HG03342 (cell line): Measurements from ENCODE around the gene TMEM87A.
A peak's percentile ranks its signal among the peaks of the same experiment; 100 is the strongest.

ENCODE experiments used
- ATAC-seq: cut with Tn5 transposase; IDR thresholded peaks from one replicate; pipeline ENCODE4 v1.9.1; 2021; ENCODE audit warnings: mild to moderate bottlenecking, moderate library complexity; ENCODE audit not compliant: unreplicated experiment

Gene TMEM87A

DNA sequence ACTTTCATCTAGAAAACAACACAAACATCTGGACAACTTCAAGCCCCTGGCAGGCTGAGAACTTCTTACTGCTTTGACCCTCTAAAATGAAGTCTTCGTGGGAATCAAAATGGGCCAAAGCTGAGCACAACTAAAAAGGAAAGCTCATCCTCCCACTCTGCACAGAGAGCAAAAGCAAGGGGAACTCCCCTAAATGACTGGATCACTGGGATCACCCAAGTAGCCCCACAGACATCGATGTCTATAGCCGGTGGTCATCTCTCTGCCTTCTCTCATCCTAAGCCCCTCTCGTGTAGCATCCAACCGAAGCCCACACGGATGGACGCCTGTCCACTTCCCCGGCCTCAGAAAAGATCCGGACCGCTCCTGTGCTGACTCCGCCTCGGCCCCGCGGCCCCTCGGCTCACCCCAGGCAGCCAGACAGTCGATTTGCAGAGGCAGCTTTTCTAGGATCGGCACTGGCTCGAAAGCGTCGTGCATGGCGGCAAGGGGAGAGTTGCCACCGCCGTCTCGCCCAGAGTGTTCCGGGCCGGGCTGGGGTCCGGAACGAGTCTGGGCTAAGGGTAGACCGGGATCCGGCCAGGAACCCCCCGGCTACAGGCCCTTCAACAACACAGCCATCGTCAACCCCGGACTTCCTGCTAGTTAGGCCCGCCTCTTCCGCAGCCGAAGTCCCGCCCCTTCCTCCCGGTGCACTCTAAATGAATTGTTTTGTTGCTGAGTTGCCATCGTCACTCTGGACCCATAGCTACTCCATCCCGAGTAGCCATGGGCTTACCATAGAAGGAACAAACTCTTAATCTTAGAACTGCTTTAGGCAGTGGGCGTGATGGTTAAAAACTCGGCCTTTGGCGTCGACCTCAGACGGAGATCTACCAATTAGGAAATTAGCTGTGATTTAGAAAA lies 65.3 kb downstream of the TMEM87A start, which contains the start of gene VPS39:
TSS of gene VPS39 (minus strand) at position 631 of the 906 bp plus-strand sequence. CDS start at position 480, 151 bp downstream.
- ATAC-seq: peak; percentile 93

GRCh38 chr15:42206406-42206805 lies 66.8 kb downstream of the TMEM87A start:
- ATAC-seq: no peak

- ATAC-seq: no peak
Observed at GRCh38 chr15:42203891-42204290, 69.3 kb downstream of the TMEM87A start.

DNA sequence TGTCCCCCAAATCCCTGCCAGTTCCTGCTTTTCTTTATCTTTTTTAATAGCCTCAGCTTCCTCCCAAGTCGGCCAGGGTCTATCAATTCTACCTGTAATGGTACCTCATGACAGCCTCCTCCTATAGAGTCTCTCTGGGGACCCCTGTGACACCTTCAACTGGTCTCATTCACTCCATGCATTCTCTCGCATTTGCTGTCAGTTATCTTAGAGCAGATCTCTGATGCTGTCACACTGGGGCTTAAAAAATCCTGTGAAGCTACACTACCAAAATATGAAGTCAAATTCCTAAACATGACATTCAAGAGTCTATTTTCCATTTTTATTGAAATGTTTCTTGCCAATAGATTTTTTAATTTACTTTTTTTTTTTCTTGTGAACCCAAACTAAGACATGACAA lies 70.6 kb downstream of the TMEM87A start:
- ATAC-seq: no peak

DNA sequence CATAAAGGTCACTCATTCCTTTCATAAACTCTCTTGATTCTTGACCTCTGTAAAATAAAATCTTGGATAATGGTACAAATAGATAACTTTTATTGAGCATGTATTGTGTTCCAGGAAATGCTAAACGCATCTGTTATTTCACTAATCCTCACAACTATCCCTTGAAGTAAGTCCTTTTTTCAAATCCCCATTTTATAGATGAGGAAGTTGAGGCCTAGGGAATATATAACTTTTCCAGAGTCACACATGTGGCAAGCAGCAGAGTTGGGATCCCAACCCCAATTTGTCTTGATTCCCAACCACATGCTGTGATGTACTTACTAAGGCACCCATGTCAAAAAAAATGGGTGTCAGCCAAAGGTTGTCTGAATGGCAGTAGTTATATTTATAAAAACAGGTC lies 71.4 kb downstream of the TMEM87A start:
- ATAC-seq: no peak

DNA sequence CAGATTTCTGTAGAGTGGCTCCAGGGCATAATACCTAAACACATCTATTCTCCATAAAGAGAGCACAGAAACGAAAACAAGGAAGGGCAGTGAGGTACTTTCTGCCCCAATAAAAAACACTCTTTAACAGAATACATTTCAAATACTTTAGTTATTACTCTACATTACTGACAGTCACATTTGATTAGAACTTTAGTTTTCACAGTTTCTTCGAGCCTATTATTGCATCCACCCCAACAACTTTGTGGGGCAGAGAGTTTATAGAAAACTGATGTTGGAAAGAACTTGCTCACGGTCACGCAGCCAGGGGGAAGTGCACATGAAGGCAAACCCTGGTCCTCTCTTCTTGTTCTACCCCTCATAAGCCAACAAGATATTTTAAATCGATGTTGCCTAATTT lies 74.1 kb downstream of the TMEM87A start:
- no peak for ATAC-seq

DNA sequence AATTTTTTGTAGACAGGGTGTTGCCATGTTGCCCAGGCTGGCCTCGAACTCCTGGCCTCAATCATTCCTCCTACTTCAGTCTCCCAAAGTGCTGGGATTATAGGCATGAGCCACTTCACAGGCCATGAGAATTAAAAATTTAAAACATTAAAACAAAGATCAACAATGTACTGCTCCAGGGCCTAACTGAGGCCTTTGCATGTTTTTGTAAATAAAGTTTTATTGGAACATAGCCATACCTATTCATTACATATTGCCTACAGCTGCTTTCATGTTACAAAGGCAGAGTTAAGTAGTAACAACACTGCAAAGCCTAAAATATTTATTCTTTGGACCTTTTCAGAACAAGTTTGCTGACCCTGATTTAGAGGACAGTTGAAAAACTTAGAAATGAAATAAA lies 74.7 kb downstream of the TMEM87A start:
- no peak for ATAC-seq

- no peak for ATAC-seq
Observed at GRCh38 chr15:42194513-42194912, 78.7 kb downstream of the TMEM87A start.

- no peak for ATAC-seq
Observed at GRCh38 chr15:42193383-42193782, 79.8 kb downstream of the TMEM87A start.

- no peak for ATAC-seq
Observed at GRCh38 chr15:42191610-42192346, 81.5 kb downstream of the TMEM87A start.

- ATAC-seq: no peak
Observed at GRCh38 chr15:42190370-42190769, 82.9 kb downstream of the TMEM87A start.

- no peak for ATAC-seq
Observed at GRCh38 chr15:42185801-42186200, 87.4 kb downstream of the TMEM87A start.

DNA sequence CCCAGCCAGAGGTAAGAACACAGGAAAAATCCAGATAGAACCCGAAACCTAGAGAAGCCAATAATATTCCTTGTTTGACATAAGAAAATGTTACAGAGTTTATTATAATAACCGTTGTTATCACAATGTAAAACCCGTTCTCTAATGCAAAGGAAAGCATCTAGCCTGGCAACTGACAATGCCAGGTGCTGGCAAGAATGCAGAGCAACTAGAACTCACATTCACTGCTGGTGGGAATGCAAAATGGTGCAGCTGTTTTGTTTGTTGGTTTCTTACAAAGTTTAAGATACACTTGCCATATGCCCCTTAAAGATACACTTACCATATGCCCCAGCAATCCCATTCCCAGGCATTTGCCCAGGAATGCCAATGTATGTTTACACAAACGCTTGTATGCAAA lies 88.5 kb downstream of the TMEM87A start:
- ATAC-seq: no peak

GRCh38 chr15:42184296-42184695 lies 88.9 kb downstream of the TMEM87A start:
- ATAC-seq: no peak

DNA sequence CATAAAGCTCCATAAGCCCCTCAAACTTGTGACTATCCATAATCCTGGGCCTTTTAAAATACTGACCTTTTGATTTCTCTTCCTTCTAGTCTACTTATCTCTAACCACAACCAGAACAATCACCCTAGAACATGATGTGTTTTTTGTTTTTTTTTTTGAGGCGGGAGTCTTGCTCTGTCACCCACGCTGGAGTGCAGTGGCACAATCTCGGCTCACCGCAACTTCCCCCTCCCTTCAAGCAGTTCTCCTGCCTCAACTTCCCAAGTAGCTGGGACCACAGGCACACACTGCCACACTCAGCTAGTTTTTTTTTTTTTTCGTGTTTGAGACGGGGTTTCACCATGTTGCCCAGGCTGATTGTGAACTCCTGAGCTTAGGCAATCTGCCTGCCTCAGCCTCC lies 90.3 kb downstream of the TMEM87A start:
- ATAC-seq: no peak

DNA sequence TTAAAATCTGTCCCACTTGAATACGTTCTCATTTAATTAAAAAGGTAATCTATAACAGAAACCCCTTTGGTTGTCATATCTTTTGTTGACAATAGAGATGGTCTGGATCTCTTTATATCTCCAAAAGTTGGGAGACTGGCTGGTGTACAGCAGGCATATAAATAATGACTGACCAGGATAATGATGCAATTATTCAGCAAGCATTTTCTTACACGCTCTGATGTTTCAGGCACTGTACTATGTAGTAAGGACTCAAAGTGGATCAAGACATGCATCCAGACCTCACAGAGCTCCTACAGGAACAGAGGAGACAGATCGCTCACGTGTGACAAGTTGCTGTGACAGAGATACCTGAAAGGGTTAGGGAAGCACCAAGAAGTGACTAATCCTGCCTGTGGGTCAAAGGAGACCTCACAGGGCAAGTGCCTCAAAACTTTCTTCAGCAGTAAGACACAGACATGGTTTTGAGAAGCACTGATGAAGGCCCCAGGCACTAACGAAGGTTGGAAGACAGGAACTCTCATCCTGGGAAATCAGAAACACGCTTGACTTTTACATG lies 90.8 kb downstream of the TMEM87A start:
- no peak for ATAC-seq

- no peak for ATAC-seq
Observed at GRCh38 chr15:42178056-42178455, 95.2 kb downstream of the TMEM87A start.

DNA sequence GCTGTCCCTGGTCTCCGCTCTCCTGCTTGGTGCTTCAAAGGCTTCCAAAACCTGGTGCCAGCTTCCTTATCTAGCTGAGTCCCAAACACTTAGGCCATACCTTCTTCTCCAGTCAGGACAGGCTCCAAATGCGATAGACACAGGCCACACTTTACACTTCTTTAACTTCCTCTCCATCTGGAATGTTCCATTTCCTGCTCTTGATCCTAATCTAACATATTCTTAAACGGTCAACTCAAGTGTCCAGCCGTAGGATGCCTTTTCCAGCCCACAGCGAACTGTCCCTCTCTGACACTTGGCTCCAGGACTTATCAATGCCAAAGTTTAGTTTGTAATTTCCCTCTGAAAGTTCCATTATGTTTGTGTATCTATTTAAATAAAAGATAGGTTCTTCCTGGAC lies 97.6 kb downstream of the TMEM87A start:
- no peak for ATAC-seq

DNA sequence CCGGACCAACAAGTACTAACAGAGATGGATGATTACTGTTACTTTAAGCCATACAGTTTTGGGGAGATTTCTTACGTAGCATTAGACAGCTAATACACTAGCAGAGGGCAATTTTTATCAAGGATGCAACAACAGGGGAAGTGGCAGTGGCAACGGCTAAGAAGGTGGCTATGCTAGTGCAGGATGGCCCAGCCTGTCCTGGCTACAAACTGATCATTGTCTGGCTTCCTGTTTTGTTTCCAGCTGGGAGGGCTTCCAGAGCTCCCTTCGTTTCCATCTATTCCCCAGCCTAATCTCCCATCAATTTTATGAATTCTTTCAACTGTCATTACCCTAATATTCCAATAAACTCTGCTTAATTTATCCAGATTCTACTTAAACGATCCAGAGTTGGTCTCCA lies 100.8 kb downstream of the TMEM87A start:
- no peak for ATAC-seq

DNA sequence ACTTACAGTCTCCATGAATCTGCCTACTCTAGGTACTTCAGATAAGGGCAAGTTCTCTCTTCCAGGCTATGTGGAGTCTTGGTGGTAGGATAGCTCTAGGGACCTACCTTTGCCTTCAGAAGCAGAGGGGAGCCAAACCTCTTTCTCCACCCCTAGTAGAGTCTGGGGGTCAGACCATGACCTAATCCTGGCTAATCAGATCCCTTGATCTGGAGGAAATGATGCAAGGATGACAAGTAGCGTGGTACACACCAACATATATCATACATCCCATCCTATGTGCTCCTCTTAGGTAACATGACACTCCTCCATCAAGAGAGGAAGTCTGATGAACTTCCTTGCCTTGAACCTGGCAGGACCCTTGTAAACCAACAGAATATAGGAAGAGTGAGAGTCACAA lies 101.4 kb downstream of the TMEM87A start:
- ATAC-seq: no peak

- no peak for ATAC-seq
Observed at GRCh38 chr15:42171122-42171521, 102.1 kb downstream of the TMEM87A start.
